ENCODE data around the gene DLX3.

The DLX3 gene

DNA sequence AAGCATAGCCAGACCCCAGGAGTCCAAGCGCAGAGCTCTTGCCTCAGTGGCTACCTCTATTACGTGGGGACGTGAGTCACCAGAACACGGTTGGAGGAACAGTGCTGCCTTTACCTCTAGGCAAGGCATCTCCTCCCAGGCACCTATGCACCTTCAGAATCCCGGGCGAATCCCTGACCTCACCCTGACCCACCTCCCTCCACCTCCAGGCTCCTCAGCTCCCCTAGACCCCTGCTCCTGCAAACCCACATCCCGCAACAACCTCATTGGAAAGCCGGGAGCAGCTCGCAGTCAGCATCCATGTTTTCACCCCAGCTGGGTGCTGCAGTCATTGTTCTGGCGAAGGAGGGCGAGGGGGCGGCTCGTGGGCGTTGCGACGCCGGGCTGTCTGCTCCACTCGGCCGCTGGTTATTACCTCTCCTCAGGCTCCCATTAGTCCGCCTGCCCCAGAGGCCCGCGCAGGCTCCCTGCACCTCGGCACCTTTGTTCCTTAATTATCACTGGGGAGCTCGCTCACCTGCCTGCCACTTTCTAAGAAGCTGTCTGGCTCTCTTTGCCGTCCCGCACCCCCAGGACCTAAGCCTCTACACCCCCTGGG lies 50.7 kb downstream of the DLX3 start:
- no peak for ATAC-seq
- TF ChIP-seq RARB (CRISPR knock-in tag; IDR thresholded peaks at IDR 0.05) = no peak
- no peak for TF ChIP-seq ZFP3 (CRISPR knock-in tag; IDR thresholded peaks at IDR 0.05)
- no peak for TF ChIP-seq CSDC2 (CRISPR knock-in tag; IDR thresholded peaks at IDR 0.05)
- TF ChIP-seq ARNTL (CRISPR knock-in tag; IDR thresholded peaks at IDR 0.05; ENCODE audit: borderline replicate concordance, low read depth) = no peak
- no peak for TF ChIP-seq ZNF70 (CRISPR knock-in tag; IDR thresholded peaks at IDR 0.05)
- no peak for TF ChIP-seq GLIS3 (CRISPR knock-in tag; IDR thresholded peaks at IDR 0.05)
- TF ChIP-seq ESRRG (CRISPR knock-in tag; IDR thresholded peaks at IDR 0.05) = no peak
- TF ChIP-seq, protein P1, sequence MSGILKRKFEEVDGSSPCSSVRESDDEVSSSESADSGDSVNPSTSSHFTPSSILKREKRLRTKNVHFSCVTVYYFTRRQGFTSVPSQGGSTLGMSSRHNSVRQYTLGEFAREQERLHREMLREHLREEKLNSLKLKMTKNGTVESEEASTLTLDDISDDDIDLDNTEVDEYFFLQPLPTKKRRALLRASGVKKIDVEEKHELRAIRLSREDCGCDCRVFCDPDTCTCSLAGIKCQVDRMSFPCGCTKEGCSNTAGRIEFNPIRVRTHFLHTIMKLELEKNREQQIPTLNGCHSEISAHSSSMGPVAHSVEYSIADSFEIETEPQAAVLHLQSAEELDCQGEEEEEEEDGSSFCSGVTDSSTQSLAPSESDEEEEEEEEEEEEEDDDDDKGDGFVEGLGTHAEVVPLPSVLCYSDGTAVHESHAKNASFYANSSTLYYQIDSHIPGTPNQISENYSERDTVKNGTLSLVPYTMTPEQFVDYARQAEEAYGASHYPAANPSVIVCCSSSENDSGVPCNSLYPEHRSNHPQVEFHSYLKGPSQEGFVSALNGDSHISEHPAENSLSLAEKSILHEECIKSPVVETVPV (CRISPR knock-in tag; IDR thresholded peaks at IDR 0.05) = no peak
- TF ChIP-seq ZNF8 (CRISPR knock-in tag; IDR thresholded peaks at IDR 0.05) = no peak
- no peak for TF ChIP-seq ZNF565 (CRISPR knock-in tag; conservative IDR thresholded peaks at IDR 0.05; ENCODE audit: low read depth)
- no peak for TF ChIP-seq ZFP30 (CRISPR knock-in tag; IDR thresholded peaks at IDR 0.05)
- no peak for TF ChIP-seq BACH2 (CRISPR knock-in tag; IDR thresholded peaks at IDR 0.05; ENCODE audit: borderline replicate concordance)
- TF ChIP-seq, protein P2, sequence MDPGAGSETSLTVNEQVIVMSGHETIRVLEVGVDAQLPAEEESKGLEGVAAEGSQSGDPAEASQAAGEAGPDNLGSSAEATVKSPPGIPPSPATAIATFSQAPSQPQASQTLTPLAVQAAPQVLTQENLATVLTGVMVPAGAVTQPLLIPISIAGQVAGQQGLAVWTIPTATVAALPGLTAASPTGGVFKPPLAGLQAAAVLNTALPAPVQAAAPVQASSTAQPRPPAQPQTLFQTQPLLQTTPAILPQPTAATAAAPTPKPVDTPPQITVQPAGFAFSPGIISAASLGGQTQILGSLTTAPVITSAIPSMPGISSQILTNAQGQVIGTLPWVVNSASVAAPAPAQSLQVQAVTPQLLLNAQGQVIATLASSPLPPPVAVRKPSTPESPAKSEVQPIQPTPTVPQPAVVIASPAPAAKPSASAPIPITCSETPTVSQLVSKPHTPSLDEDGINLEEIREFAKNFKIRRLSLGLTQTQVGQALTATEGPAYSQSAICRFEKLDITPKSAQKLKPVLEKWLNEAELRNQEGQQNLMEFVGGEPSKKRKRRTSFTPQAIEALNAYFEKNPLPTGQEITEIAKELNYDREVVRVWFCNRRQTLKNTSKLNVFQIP (CRISPR knock-in tag; IDR thresholded peaks at IDR 0.05; ENCODE audit: borderline replicate concordance, low read depth) = no peak
- no peak for TF ChIP-seq OSR1 (CRISPR knock-in tag; IDR thresholded peaks at IDR 0.05)
- no peak for TF ChIP-seq SNAI2 (CRISPR knock-in tag; IDR thresholded peaks at IDR 0.05)
- TF ChIP-seq PPARA (CRISPR knock-in tag; IDR thresholded peaks at IDR 0.05; ENCODE audit: borderline replicate concordance) = no peak
- TF ChIP-seq, protein P3, sequence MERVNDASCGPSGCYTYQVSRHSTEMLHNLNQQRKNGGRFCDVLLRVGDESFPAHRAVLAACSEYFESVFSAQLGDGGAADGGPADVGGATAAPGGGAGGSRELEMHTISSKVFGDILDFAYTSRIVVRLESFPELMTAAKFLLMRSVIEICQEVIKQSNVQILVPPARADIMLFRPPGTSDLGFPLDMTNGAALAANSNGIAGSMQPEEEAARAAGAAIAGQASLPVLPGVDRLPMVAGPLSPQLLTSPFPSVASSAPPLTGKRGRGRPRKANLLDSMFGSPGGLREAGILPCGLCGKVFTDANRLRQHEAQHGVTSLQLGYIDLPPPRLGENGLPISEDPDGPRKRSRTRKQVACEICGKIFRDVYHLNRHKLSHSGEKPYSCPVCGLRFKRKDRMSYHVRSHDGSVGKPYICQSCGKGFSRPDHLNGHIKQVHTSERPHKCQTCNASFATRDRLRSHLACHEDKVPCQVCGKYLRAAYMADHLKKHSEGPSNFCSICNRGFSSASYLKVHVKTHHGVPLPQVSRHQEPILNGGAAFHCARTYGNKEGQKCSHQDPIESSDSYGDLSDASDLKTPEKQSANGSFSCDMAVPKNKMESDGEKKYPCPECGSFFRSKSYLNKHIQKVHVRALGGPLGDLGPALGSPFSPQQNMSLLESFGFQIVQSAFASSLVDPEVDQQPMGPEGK (CRISPR knock-in tag; IDR thresholded peaks at IDR 0.05; ENCODE audit: borderline replicate concordance) = no peak
- TF ChIP-seq, protein P4, sequence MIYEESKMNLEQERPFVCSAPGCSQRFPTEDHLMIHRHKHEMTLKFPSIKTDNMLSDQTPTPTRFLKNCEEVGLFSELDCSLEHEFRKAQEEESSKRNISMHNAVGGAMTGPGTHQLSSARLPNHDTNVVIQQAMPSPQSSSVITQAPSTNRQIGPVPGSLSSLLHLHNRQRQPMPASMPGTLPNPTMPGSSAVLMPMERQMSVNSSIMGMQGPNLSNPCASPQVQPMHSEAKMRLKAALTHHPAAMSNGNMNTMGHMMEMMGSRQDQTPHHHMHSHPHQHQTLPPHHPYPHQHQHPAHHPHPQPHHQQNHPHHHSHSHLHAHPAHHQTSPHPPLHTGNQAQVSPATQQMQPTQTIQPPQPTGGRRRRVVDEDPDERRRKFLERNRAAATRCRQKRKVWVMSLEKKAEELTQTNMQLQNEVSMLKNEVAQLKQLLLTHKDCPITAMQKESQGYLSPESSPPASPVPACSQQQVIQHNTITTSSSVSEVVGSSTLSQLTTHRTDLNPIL (CRISPR knock-in tag; IDR thresholded peaks at IDR 0.05; ENCODE audit: low read depth) = no peak
- TF ChIP-seq TOX (CRISPR knock-in tag; IDR thresholded peaks at IDR 0.05; ENCODE audit: borderline replicate concordance) = no peak
- no peak for TF ChIP-seq ZC3H10 (CRISPR knock-in tag; IDR thresholded peaks at IDR 0.05)

DNA sequence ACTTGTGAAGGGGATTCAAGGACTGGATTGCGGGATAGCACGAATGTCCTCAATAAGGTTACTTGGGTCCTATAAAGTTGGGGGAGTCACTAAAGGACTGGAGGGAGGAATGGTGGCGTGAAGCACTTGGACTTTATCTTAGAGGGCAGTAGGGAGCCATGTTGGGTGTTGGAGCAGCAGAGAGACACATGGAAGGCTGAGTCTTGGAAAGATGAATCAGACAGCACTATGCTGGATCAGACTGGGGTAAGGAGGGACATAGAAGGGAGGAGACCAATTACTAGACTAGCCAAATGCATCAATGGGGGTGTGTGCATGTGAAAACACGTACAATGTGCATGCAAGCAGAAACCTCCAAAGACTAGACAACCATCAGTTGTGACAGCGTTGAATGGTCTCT lies 52.1 kb downstream of the DLX3 start:
- TF ChIP-seq, protein P4 (CRISPR knock-in tag; IDR thresholded peaks at IDR 0.05; ENCODE audit: low read depth) = no peak
- no peak for TF ChIP-seq ZNF8 (CRISPR knock-in tag; IDR thresholded peaks at IDR 0.05)
- TF ChIP-seq, protein P1 (CRISPR knock-in tag; IDR thresholded peaks at IDR 0.05) = no peak
- TF ChIP-seq ZNF565 (CRISPR knock-in tag; conservative IDR thresholded peaks at IDR 0.05; ENCODE audit: low read depth) = no peak
- no peak for TF ChIP-seq OSR1 (CRISPR knock-in tag; IDR thresholded peaks at IDR 0.05)
- TF ChIP-seq, protein P5, sequence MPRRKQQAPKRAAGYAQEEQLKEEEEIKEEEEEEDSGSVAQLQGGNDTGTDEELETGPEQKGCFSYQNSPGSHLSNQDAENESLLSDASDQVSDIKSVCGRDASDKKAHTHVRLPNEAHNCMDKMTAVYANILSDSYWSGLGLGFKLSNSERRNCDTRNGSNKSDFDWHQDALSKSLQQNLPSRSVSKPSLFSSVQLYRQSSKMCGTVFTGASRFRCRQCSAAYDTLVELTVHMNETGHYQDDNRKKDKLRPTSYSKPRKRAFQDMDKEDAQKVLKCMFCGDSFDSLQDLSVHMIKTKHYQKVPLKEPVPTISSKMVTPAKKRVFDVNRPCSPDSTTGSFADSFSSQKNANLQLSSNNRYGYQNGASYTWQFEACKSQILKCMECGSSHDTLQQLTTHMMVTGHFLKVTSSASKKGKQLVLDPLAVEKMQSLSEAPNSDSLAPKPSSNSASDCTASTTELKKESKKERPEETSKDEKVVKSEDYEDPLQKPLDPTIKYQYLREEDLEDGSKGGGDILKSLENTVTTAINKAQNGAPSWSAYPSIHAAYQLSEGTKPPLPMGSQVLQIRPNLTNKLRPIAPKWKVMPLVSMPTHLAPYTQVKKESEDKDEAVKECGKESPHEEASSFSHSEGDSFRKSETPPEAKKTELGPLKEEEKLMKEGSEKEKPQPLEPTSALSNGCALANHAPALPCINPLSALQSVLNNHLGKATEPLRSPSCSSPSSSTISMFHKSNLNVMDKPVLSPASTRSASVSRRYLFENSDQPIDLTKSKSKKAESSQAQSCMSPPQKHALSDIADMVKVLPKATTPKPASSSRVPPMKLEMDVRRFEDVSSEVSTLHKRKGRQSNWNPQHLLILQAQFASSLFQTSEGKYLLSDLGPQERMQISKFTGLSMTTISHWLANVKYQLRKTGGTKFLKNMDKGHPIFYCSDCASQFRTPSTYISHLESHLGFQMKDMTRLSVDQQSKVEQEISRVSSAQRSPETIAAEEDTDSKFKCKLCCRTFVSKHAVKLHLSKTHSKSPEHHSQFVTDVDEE (CRISPR knock-in tag; IDR thresholded peaks at IDR 0.05) = no peak
- TF ChIP-seq ISL1 (CRISPR knock-in tag; IDR thresholded peaks at IDR 0.05) = no peak
- no peak for ATAC-seq
